ENCODE measurements around the gene TOM1.

DNA sequence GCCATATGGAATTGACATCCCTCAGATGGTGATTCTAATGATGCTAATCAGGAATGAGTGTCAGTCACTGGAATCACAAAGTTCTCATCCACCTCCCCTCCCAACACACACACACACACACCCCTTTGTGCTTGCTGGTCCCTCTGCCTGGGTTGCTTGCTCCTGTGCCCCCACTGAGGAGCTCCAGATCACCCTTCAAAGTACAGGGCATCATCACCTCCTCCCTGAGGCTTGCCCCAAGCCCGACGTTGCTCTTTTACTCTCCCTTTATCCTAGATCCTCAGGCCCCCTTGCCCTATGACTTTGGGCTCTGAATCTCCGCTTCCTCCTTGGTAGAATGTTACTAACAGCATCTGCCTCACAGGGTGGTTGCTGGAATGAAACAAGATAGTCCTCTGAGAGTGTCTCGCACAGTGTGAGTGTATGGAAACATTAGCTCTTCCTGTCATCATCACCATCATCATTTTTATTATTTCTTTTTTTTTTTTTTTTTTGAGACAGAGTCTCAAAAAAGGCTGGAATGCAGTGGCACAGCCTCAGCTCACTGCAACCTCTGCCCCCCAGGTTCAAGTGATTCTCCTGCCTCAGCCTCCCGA lies 3.4 kb downstream of the TOM1 start:
- TF ChIP-seq CTCF (IDR thresholded peaks at IDR 0.05) (no peak), POLR2A (IDR thresholded peaks at IDR 0.05) (no peak)

Measured in testis (tissue), 2 donors.